Fibroblast of lung (primary cell): ENCODE results near the gene KMT5C.

Source experiments
- CTCF ChIP-seq, 2 donors: IDR thresholded peaks in 1 of 2; conservative IDR thresholded peaks in 1 of 2; 1 replicate in 1 of 2; 2 replicates in 1 of 2; pipeline ENCODE4 v1.5.1; 2011 to 2012; ENCODE audit warnings: low read length in 2 of 2, control low read depth in 1 of 2, inconsistent platforms in 1 of 2, low read depth in 1 of 2, mild to moderate bottlenecking in 1 of 2
- EZH2 ChIP-seq: IDR thresholded peaks from 2 replicates; pipeline ENCODE4 v1.5.1; 2012; ENCODE audit warnings: low read length, control low read depth, mild to moderate bottlenecking; ENCODE audit errors: missing control alignments

GRCh38 chr19:55311397-55311796 is 28.3 kb upstream of the KMT5C start:
- no peak for TF ChIP-seq CTCF (conservative IDR thresholded peaks at IDR 0.05 in 1 of 2, IDR thresholded peaks at IDR 0.05 in 1 of 2; ENCODE audit: low read depth in 1 of 2, low read length in 2 of 2)
- no peak for TF ChIP-seq EZH2
